HCT116 (cell line): ENCODE results near the gene IGSF23. TPM values are rescaled to one million over a fixed set of nuclear protein-coding genes. Genes with fewer than 3 reads are reported as not detected.

Experiments
- ATAC-seq: fragments of 200-7000 bp; cut with Tn5 transposase; 2 replicates; pipeline ENCODE4 v1.9.1; 2020; ENCODE audit warnings: mild to moderate bottlenecking, moderate library complexity
- BruUV-seq: library from RNA; stranded (reverse); fragments of 400-500 nt; replicated peaks from 2 replicates; lab custom pipeline; 2021; lab: Mats Ljungman, UMichigan
- CTCF ChIA-PET: fragments of 300-600 bp; sonication (Branson Sonifier 250); formaldehyde crosslinking; loops from one replicate; lab custom pipeline; 2021; ENCODE audit warnings: antibody characterized with exemption; lab: Charles Lee
- POLR2A ChIA-PET: fragments of 300-600, 350-600 bp; sonication (Branson Sonifier 250); formaldehyde crosslinking; loops from one replicate; lab custom pipeline; 2021; ENCODE audit warnings: antibody characterized with exemption; lab: Charles Lee
- RAD21 ChIA-PET, 2 experiments: fragments of 300-600 bp; sonication (Branson Sonifier 250); formaldehyde crosslinking; loops; one replicate each; lab custom pipeline; 2023; ENCODE audit warnings: low total read pairs in 2 of 2; ENCODE audit not compliant: uncharacterized antibody in 2 of 2, unreplicated experiment in 2 of 2, low non-redundant PET in 1 of 2; lab: Charles Lee
- DNase-seq: peaks from one replicate; pipeline ENCODE4 v3.0.0-alpha.2; 2010; ENCODE audit warnings: low read depth, low spot score
- H2AFZ ChIP-seq: fragments of 200-600 bp; shearing (Covaris generic), sonication (generic); 2 replicates; pipeline ENCODE4 v1.6.1; 2017; ENCODE audit warnings: low read depth, mixed run types, mixed read lengths, antibody characterized with exemption, low read length; ENCODE audit not compliant: poor library complexity, severe bottlenecking
- H3K27ac ChIP-seq: 2 replicates; pipeline ENCODE4 v1.5.1; 2012; ENCODE audit warnings: low read depth, low read length
- H3K27me3 ChIP-seq: fragments of 200-600 bp; sonication (generic); 2 replicates; pipeline ENCODE4 v1.6.1; 2016; ENCODE audit warnings: mixed run types, low read length, mixed read lengths; ENCODE audit not compliant: insufficient read depth
- H3K36me3 ChIP-seq, 2 experiments: fragments of 200-500 bp in 1 of 2; fragments of 200-600 bp in 1 of 2; sonication (Bioruptor generic) in 1 of 2; sonication (generic) in 1 of 2; 2 replicates each; pipeline versions ENCODE4 v1.5.1 to v1.6.1; 2014 to 2016; ENCODE audit warnings: low read length in 2 of 2, inconsistent platforms in 1 of 2, mixed read lengths in 1 of 2, mixed run types in 1 of 2; ENCODE audit not compliant: insufficient read depth in 2 of 2, control insufficient read depth in 1 of 2
- H3K4me1 ChIP-seq, 2 experiments: fragments of 200-600 bp in 1 of 2; sonication (generic) in 1 of 2; 2 replicates each; pipeline versions ENCODE4 v1.5.1 to v1.6.1; 2012 to 2017; ENCODE audit warnings: low read length in 2 of 2, inconsistent platforms in 1 of 2, mild to moderate bottlenecking in 1 of 2, mixed read lengths in 1 of 2, mixed run types in 1 of 2, moderate library complexity in 1 of 2; ENCODE audit not compliant: insufficient read depth in 2 of 2, control insufficient read depth in 1 of 2
- H3K4me2 ChIP-seq: fragments of 200-600 bp; sonication (generic); 2 replicates; pipeline ENCODE4 v1.6.1; 2017; ENCODE audit warnings: mixed run types, low read length, mixed read lengths
- H3K4me3 ChIP-seq, 2 experiments: fragments of 200-600 bp in 1 of 2; sonication (generic) in 1 of 2; replicated peaks in 1 of 2; 2 replicates each; pipeline ENCODE4 v1.5.1; 2011 to 2016; ENCODE audit warnings: low read length in 2 of 2, control low read depth in 1 of 2, low read depth in 1 of 2, mild to moderate bottlenecking in 1 of 2, mixed read lengths in 1 of 2, mixed run types in 1 of 2
- H3K79me2 ChIP-seq: fragments of 200-600 bp; sonication (generic); 2 replicates; pipeline ENCODE4 v1.6.1; 2017; ENCODE audit warnings: mild to moderate bottlenecking, mixed run types, low read length, moderate library complexity, mixed read lengths; ENCODE audit not compliant: insufficient read depth
- H3K9ac ChIP-seq: fragments of 200-600 bp; sonication (generic); 2 replicates; pipeline ENCODE4 v1.6.1; 2016; ENCODE audit warnings: low read length, mixed read lengths
- H3K9me2 ChIP-seq: fragments of 200-600 bp; sonication (generic), shearing (Covaris generic); 2 replicates; pipeline ENCODE4 v1.6.1; 2017; ENCODE audit warnings: mixed run types, mild to moderate bottlenecking, moderate library complexity; ENCODE audit not compliant: insufficient read depth
- H3K9me3 ChIP-seq, 2 experiments: fragments of 200-500 bp in 1 of 2; fragments of 200-600 bp in 1 of 2; sonication (Bioruptor generic) in 1 of 2; sonication (generic) in 1 of 2; 2 replicates each; pipeline ENCODE4 v1.6.1; 2014 to 2017; ENCODE audit warnings: low read length in 2 of 2, mixed read lengths in 2 of 2, inconsistent platforms in 1 of 2, low read depth in 1 of 2, mild to moderate bottlenecking in 1 of 2, mixed run types in 1 of 2, moderate library complexity in 1 of 2; ENCODE audit not compliant: control insufficient read depth in 1 of 2, insufficient read depth in 1 of 2
- H4K20me1 ChIP-seq: fragments of 200-600 bp; sonication (generic), shearing (Covaris generic); 2 replicates; pipeline ENCODE4 v1.6.1; 2017; ENCODE audit warnings: mixed run types, mild to moderate bottlenecking, moderate library complexity; ENCODE audit not compliant: insufficient read depth
- CEBPB ChIP-seq: IDR thresholded peaks from 2 replicates; pipeline ENCODE4 v1.6.1; 2012; ENCODE audit warnings: low read depth
- EGR1 ChIP-seq: IDR thresholded peaks from 2 replicates; pipeline ENCODE4 v1.6.1; 2012; ENCODE audit warnings: low read depth
- MAX ChIP-seq: IDR thresholded peaks from 2 replicates; pipeline ENCODE4 v1.6.1; 2012
- POLR2AphosphoS5 ChIP-seq: IDR thresholded peaks from 2 replicates; pipeline ENCODE4 v1.6.1; 2011; ENCODE audit warnings: mild to moderate bottlenecking, low read depth, low read length, moderate library complexity
- RAD21 ChIP-seq: IDR thresholded peaks from 2 replicates; pipeline ENCODE4 v1.6.1; 2012; ENCODE audit warnings: low read depth, mild to moderate bottlenecking
- REST ChIP-seq: IDR thresholded peaks from 2 replicates; pipeline ENCODE4 v1.6.1; 2012; ENCODE audit warnings: low read depth
- SIN3A ChIP-seq: IDR thresholded peaks from 2 replicates; pipeline ENCODE4 v1.6.1; 2012; ENCODE audit warnings: low read depth
- SRF ChIP-seq: IDR thresholded peaks from 2 replicates; pipeline ENCODE4 v1.6.1; 2012; ENCODE audit warnings: low read depth
- ZBTB33 ChIP-seq: IDR thresholded peaks from 2 replicates; pipeline ENCODE4 v1.6.1; 2011; ENCODE audit warnings: mild to moderate bottlenecking, low read length, moderate library complexity; ENCODE audit not compliant: insufficient replicate concordance; ENCODE audit errors: extremely low read depth
- ZFX ChIP-seq: fragments of 450-650 bp; IDR thresholded peaks from 2 replicates; pipeline ENCODE4 v1.6.1; 2017
- ZNF274 ChIP-seq: fragments of 200-500 bp; sonication (Bioruptor generic); IDR thresholded peaks from 2 replicates; pipeline ENCODE4 v1.6.1; 2014; ENCODE audit warnings: mild to moderate bottlenecking, low read depth, low read length, inconsistent platforms
- intact Hi-C: fragments of 100-400 bp; cut with micrococcal nuclease; formaldehyde crosslinking; loops from 2 replicates; pipeline ENCODE4 v1.10.0; 2022
- total RNA-seq: library from RNA; stranded (reverse); gene quantifications from one replicate; pipeline ENCODE4 v1.2.1, GENCODE V29; 2021; ENCODE audit not compliant: unreplicated experiment
- TF ChIP-seq, protein P1 (sequence below), 3 experiments: fragments of 200-600 bp in 1 of 3; sonication (generic) in 1 of 3; IDR thresholded peaks in 2 of 3; conservative IDR thresholded peaks in 1 of 3; 2 replicates each; pipeline ENCODE4 v1.5.1; 2012 to 2017; ENCODE audit warnings: low read depth in 2 of 3, low read length in 2 of 3, antibody characterized with exemption in 1 of 3, borderline replicate concordance in 1 of 3, control low read depth in 1 of 3, mild to moderate bottlenecking in 1 of 3, mixed read lengths in 1 of 3, mixed run types in 1 of 3, moderate library complexity in 1 of 3; ENCODE audit not compliant: insufficient read depth in 1 of 3

Gene IGSF23
- total RNA-seq, 1 experiment from 2014 or later, result not detected

- Histone ChIP-seq H3K9ac (no peak overlapping the region), H3K4me3 (no peak overlapping the region), H3K9me3 (no peaks in the 10 kb centered on the region), H2AFZ (no peak overlapping the region), H3K9me2 (no peaks in the 10 kb centered on the region), H3K27me3 (no peaks in the 10 kb centered on the region), H3K27ac (no peak overlapping the region), H3K4me2 (no peak overlapping the region), H3K4me1 (peaks cover 4 to 7% of the 10 kb centered on the region in 2 experiments; a peak in 3 of 4 replicates), H4K20me1 (peaks cover 5% of the 10 kb centered on the region; the same call in 1 of the 2 replicates), H3K79me2 (peaks cover 62% of the 10 kb centered on the region), H3K36me3 (peaks cover 19 to 38% of the 10 kb centered on the region in 2 experiments; a peak in 3 of 4 replicates)
- ChIA-PET POLR2A (interaction anchor here (1.0 to 1.7 kb wide), 2 partner anchors 57 to 880 kb away, joined by 3 to 4 read pairs; no protein-coding TSS in a partner anchor), RAD21 (no interaction called here), CTCF (interaction anchor here (2.1 kb wide), 1 partner anchor 8 kb away, joined by 7 read pairs; no protein-coding TSS in a partner anchor)
- ATAC-seq (no peak), DNase-seq (no peak)
- intact Hi-C loops, result no loop called here
- TF ChIP-seq POLR2AphosphoS5, result no peak
- TF ChIP-seq MAX, result no peak
- no peak for TF ChIP-seq REST
- no peak for TF ChIP-seq CEBPB
- TF ChIP-seq EGR1, result no peak
- no peak for TF ChIP-seq SRF
- TF ChIP-seq ZFX, result no peak
- TF ChIP-seq, protein P1, sequence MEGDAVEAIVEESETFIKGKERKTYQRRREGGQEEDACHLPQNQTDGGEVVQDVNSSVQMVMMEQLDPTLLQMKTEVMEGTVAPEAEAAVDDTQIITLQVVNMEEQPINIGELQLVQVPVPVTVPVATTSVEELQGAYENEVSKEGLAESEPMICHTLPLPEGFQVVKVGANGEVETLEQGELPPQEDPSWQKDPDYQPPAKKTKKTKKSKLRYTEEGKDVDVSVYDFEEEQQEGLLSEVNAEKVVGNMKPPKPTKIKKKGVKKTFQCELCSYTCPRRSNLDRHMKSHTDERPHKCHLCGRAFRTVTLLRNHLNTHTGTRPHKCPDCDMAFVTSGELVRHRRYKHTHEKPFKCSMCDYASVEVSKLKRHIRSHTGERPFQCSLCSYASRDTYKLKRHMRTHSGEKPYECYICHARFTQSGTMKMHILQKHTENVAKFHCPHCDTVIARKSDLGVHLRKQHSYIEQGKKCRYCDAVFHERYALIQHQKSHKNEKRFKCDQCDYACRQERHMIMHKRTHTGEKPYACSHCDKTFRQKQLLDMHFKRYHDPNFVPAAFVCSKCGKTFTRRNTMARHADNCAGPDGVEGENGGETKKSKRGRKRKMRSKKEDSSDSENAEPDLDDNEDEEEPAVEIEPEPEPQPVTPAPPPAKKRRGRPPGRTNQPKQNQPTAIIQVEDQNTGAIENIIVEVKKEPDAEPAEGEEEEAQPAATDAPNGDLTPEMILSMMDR (IDR thresholded peaks at IDR 0.05 in 2 of 3, conservative IDR thresholded peaks at IDR 0.05 in 1 of 3; ENCODE audit: borderline replicate concordance in 1 of 3, insufficient read depth in 1 of 3, low read depth in 2 of 3, low read length in 2 of 3), result no peak
- TF ChIP-seq RAD21, result no peak
- no peak for TF ChIP-seq ZNF274
- TF ChIP-seq SIN3A, result no peak
- TF ChIP-seq ZBTB33, result no peak
- no TSS peak for BruUV-seq
Observed at GRCh38 chr19:44645407-44646048, 32.2 kb downstream of the IGSF23 start.
